Smooth muscle cell (in vitro differentiated cells): Measurements from ENCODE around the gene EVX2. TPM values are rescaled to one million over a fixed set of nuclear protein-coding genes. Genes with fewer than 3 reads are reported as not detected.

Experiments
- DNase-seq: peaks from one replicate; lab custom pipeline; 2025; ENCODE audit not compliant: unreplicated experiment; lab: John Stamatoyannopoulos, UW
- H2AFZ ChIP-seq: fragments of 200-600 bp; sonication (generic); 2 replicates; pipeline ENCODE4 v1.6.0; 2016; ENCODE audit warnings: antibody characterized with exemption, low read depth, mild to moderate bottlenecking
- H3F3A ChIP-seq: fragments of 200-600 bp; sonication (generic); 2 replicates; pipeline ENCODE4 v1.6.0; 2017; ENCODE audit warnings: antibody characterized with exemption, low read depth
- H3K27ac ChIP-seq: fragments of 200-600 bp; sonication (generic); 2 replicates; pipeline ENCODE4 v1.5.1; 2016; ENCODE audit warnings: low read depth, mild to moderate bottlenecking
- H3K27me3 ChIP-seq: fragments of 200-600 bp; sonication (generic); 2 replicates; pipeline ENCODE4 v1.6.1; 2016; ENCODE audit warnings: low read depth, mild to moderate bottlenecking
- H3K36me3 ChIP-seq: fragments of 200-600 bp; sonication (generic); 2 replicates; pipeline ENCODE4 v1.5.1; 2016; ENCODE audit warnings: low read depth
- H3K4me1 ChIP-seq: fragments of 200-600 bp; sonication (generic); 2 replicates; pipeline ENCODE4 v1.5.1; 2016; ENCODE audit warnings: low read depth
- H3K4me2 ChIP-seq: fragments of 200-600 bp; sonication (generic); 2 replicates; pipeline ENCODE4 v1.6.0; 2016; ENCODE audit warnings: mild to moderate bottlenecking
- H3K4me3 ChIP-seq: fragments of 200-600 bp; sonication (generic); 2 replicates; pipeline ENCODE4 v1.5.1; 2016; ENCODE audit warnings: mild to moderate bottlenecking
- H3K79me2 ChIP-seq: fragments of 200-600 bp; sonication (generic); 2 replicates; pipeline ENCODE4 v1.6.0; 2016; ENCODE audit warnings: low read depth, mild to moderate bottlenecking
- H3K9ac ChIP-seq: fragments of 200-600 bp; sonication (generic); 2 replicates; pipeline ENCODE4 v1.6.0; 2016; ENCODE audit warnings: low read depth
- H3K9me3 ChIP-seq: fragments of 200-600 bp; sonication (generic); replicated peaks from 2 replicates; pipeline ENCODE4 v1.5.1; 2016; ENCODE audit warnings: low read depth
- H4K20me1 ChIP-seq: fragments of 200-600 bp; sonication (generic); 2 replicates; pipeline ENCODE4 v1.6.0; 2016; ENCODE audit warnings: low read depth
- WGBS: methylation state at CpG from one replicate; pipeline ENCODE4 v1.1.7; 2016; ENCODE audit warnings: low lambda C conversion rate; 5-methylcytosine and 5-hydroxymethylcytosine counted together
- polyA plus RNA-seq: library from polyadenylated mRNA; unstranded; fragments of >200 nt; fragmentation: Nextera tagmentation; extraction: Ambion mirVana; gene quantifications from 2 replicates; pipeline ENCODE4 v1.2.1, GENCODE V29; 2016
- total RNA-seq: library from RNA; depleted of rRNA; stranded (reverse); fragments of >200 nt; gene quantifications from 2 replicates; pipeline ENCODE4 v1.2.3, GENCODE V29; 2014
- TF ChIP-seq, protein P1 (sequence below): fragments of 200-600 bp; sonication (generic); IDR thresholded peaks from 2 replicates; pipeline ENCODE4 v1.5.1; 2017; ENCODE audit warnings: borderline replicate concordance, mild to moderate bottlenecking, antibody characterized with exemption; ENCODE audit not compliant: insufficient read depth, poor library complexity, severe bottlenecking

Gene EVX2
- total and polyA plus RNA-seq, 2 experiments from 2014 or later, result 0.04 TPM; not detected in 1

DNA sequence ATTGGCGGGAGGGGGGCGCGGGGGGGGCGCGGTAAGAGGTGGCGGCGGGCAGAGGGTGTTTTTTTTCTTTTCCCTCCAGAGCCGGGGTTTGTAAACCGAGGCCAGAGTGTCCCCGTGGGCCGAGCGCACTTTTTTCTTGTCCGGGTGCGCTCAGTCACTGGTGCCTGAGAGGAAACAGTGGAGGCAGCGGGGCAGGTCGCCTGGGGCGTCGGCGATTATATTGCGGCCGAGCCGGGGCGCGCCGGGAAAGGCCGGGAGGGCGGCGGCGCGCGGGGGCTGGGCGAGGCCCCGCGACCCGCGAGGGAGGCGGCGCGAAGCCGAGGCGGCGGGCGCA is 46.0 kb upstream of the EVX2 start:
- H3K27ac ChIP-seq, result no peak overlapping the region
- DNase-seq, result no peak
- H3K27me3 ChIP-seq, result peaks cover 98% of the 10 kb centered on the region
- no peaks in the 10 kb centered on the region for H3K79me2 ChIP-seq
- H3K9ac ChIP-seq, result no peak overlapping the region
- H2AFZ ChIP-seq, result no peak overlapping the region
- WGBS, result under 1% methylated on average over 21 of the region's 43 CpGs
- no peaks in the 10 kb centered on the region for H3F3A ChIP-seq
- H3K4me3 ChIP-seq, result peak overlapping the region; percentile 54
- H3K9me3 ChIP-seq, result no peaks in the 10 kb centered on the region
- no peaks in the 10 kb centered on the region for H3K36me3 ChIP-seq
- peak overlapping the region; percentile 87 for H3K4me2 ChIP-seq
- peaks cover 2% of the 10 kb centered on the region for H4K20me1 ChIP-seq
- H3K4me1 ChIP-seq, result peaks cover 7% of the 10 kb centered on the region
- TF ChIP-seq, protein P1, sequence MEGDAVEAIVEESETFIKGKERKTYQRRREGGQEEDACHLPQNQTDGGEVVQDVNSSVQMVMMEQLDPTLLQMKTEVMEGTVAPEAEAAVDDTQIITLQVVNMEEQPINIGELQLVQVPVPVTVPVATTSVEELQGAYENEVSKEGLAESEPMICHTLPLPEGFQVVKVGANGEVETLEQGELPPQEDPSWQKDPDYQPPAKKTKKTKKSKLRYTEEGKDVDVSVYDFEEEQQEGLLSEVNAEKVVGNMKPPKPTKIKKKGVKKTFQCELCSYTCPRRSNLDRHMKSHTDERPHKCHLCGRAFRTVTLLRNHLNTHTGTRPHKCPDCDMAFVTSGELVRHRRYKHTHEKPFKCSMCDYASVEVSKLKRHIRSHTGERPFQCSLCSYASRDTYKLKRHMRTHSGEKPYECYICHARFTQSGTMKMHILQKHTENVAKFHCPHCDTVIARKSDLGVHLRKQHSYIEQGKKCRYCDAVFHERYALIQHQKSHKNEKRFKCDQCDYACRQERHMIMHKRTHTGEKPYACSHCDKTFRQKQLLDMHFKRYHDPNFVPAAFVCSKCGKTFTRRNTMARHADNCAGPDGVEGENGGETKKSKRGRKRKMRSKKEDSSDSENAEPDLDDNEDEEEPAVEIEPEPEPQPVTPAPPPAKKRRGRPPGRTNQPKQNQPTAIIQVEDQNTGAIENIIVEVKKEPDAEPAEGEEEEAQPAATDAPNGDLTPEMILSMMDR, result no peak

DNA sequence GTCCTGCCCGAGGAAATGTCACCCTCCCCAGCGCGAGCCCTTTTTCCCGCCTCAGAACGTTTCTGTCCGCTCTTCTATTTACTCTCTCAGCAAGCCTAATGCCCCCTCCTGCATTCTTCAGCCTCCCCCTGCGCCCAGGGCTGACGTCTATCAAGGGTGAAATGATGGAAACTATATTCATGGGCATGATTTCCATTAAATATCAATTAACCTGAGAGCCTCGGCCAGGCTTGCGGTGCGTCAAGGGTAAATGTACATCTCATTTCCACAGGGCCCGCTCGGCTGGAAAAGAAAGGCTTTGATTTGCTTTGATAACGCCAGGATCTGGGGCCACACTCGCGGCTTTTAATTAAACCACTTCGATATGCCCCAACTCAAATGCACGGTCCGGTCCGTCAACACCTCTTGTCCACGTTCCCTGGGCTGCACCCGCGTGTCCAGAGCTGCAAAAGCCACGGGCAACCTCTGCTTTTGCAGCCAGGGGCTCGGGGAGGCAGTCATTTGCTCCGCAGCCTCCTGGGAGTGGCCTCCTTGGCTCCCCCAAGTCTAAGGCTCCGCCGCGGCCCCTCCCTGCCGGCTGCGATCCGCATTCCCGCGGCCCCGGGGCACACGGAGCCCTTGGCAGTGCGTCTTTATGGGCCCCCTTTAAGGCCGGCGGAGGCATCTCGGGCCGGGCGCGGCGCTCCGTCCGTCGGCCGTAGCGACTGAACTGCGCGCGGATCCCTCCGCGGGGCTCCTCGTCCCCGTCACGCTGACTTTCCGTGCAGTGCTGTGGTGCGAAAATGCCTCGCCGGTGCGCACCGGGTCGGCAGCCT is 45.4 kb upstream of the EVX2 start, which contains the start of gene HOXD8:
Gene HOXD8, plus strand, starts transcription at position 724 of the 815 bp plus-strand sequence. CDS start 662 bp downstream, outside the sequence.
- peaks cover 5% of the 10 kb centered on the region for H4K20me1 ChIP-seq
- peak within 1 kb of the TSS; percentile 54 for H3K4me3 ChIP-seq
- no peaks in the 10 kb centered on the region for H3K79me2 ChIP-seq
- H3K4me1 ChIP-seq, result peaks cover 7% of the 10 kb centered on the region
- DNase-seq, result no peak
- WGBS, result 2% methylated on average over 50 of the region's 64 CpGs
- peak within 1 kb of the TSS; percentile 17 for H2AFZ ChIP-seq
- H3K27ac ChIP-seq, result no peak within 1 kb of the TSS
- H3K4me2 ChIP-seq, result peak within 1 kb of the TSS; percentile 87
- TF ChIP-seq, protein P1, result no peak
- peaks cover 98% of the 10 kb centered on the region for H3K27me3 ChIP-seq
- H3K36me3 ChIP-seq, result no peaks in the 10 kb centered on the region
- H3K9ac ChIP-seq, result no peak within 1 kb of the TSS
- no peaks in the 10 kb centered on the region for H3F3A ChIP-seq
- H3K9me3 ChIP-seq, result no peaks in the 10 kb centered on the region

DNA sequence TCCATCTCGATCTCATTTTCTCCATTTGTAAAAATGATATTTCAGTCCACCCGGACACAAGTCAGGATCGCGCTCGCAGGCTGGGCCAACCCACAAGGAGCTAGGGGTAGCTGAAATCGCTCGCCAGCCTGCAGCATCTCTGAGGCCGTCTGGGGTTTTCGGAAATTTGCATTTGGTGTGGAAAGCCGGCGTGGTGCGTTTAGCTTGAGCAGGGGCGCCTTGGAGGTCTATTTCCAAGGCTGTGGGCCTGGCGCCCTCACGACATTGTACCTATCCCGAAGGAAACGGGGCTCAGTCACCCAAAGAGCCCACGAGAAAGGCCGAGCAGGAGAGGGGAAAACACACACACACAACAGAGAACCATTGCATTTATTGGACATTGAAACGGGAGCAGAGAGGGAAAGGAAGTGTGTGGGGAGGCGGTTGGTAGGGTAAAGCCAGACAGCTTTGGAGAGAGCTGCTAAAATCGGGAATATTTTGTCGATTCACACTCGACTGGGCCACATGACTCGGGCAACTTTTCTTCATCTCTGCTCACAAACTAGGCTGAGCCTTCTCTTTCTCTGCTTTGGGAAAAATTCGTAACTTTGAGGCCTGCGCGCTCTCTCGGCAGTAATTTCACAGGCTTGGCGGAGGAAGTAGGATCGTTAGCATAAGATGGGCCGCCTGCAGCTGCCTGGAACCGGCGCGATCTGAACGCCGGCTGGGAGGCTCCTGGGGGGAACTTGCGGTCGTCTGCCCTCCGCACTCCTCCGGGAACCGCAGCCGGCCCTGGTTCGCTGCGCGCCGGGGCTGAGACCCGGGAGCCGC is 44.6 kb upstream of the EVX2 start:
- peaks cover 98% of the 10 kb centered on the region for H3K27me3 ChIP-seq
- 8% methylated on average over 47 of the region's 49 CpGs for WGBS
- no peaks in the 10 kb centered on the region for H3K9me3 ChIP-seq
- H4K20me1 ChIP-seq, result peaks cover 12% of the 10 kb centered on the region
- no peak overlapping the region for H3K27ac ChIP-seq
- TF ChIP-seq, protein P1, result no peak
- peak overlapping the region; percentile 54 for H3K4me3 ChIP-seq
- no peaks in the 10 kb centered on the region for H3K36me3 ChIP-seq
- no peak overlapping the region for H3K9ac ChIP-seq
- peak overlapping the region; percentile 17 for H2AFZ ChIP-seq
- H3F3A ChIP-seq, result no peaks in the 10 kb centered on the region
- H3K79me2 ChIP-seq, result no peaks in the 10 kb centered on the region
- peak overlapping the region; percentile 87 for H3K4me2 ChIP-seq
- H3K4me1 ChIP-seq, result peaks cover 7% of the 10 kb centered on the region
- DNase-seq, result no peak
